DMS79 (cell line): ENCODE data around the gene SF3B5.
"Not testable (repeated sequence)": the region's sequence is repeated elsewhere in the genome, so short reads cannot be mapped to it uniquely, and the experiment has no call there.

Experiments
- DNase-seq: peaks from one replicate; lab custom pipeline; 2025; lab: John Stamatoyannopoulos, UW

Gene SF3B5

GRCh38 chr6:144063744-144064401 lies 31.5 kb downstream of the SF3B5 start:
- peak; percentile 20 for DNase-seq

- no peak for DNase-seq
Measured at GRCh38 chr6:144063246-144063743, 32.1 kb downstream of the SF3B5 start.

- DNase-seq, result no peak
Measured at GRCh38 chr6:144062786-144063185, 32.6 kb downstream of the SF3B5 start.

- DNase-seq, result no peak
Measured at GRCh38 chr6:144059139-144059538, 36.2 kb downstream of the SF3B5 start.

GRCh38 chr6:144055121-144055931 lies 40.0 kb downstream of the SF3B5 start:
- DNase-seq, result no peak

- DNase-seq, result no peak
Measured at GRCh38 chr6:144053601-144054000, 41.8 kb downstream of the SF3B5 start.

- DNase-seq, result no peak
Measured at GRCh38 chr6:144052488-144052887, 42.9 kb downstream of the SF3B5 start.

- no peak for DNase-seq
Measured at GRCh38 chr6:144049386-144049785, 46.0 kb downstream of the SF3B5 start.

GRCh38 chr6:144047688-144048087 lies 47.7 kb downstream of the SF3B5 start:
- DNase-seq, result no peak

GRCh38 chr6:144046672-144047071 lies 48.7 kb downstream of the SF3B5 start:
- DNase-seq, result not testable (repeated sequence)

GRCh38 chr6:144044989-144045388 lies 50.4 kb downstream of the SF3B5 start:
- DNase-seq, result not testable (repeated sequence)
